ENCODE measurements around the gene RS1.

Gene RS1

GRCh38 chrX:18668071-18668835 lies 3.7 kb downstream of the RS1 start:
- DNase-seq, result no peak

GRCh38 chrX:18666614-18667013 lies 5.3 kb downstream of the RS1 start:
- no peak for DNase-seq

- DNase-seq, result no peak
Observed at GRCh38 chrX:18664947-18665346, 7.0 kb downstream of the RS1 start.

- no peak for DNase-seq
Observed at GRCh38 chrX:18661273-18661672, 10.6 kb downstream of the RS1 start.

GRCh38 chrX:18654875-18655836 lies 16.8 kb downstream of the RS1 start:
- DNase-seq, result no peak

GRCh38 chrX:18652636-18653035 lies 19.3 kb downstream of the RS1 start:
- DNase-seq, result no peak

- DNase-seq, result no peak
Observed at GRCh38 chrX:18650662-18651061, 21.2 kb downstream of the RS1 start.

- no peak for DNase-seq
Observed at GRCh38 chrX:18649498-18649951, 22.4 kb downstream of the RS1 start.

- no peak for DNase-seq
Observed at GRCh38 chrX:18647621-18648020, 24.3 kb downstream of the RS1 start.

GRCh38 chrX:18643853-18644252 lies 28.1 kb downstream of the RS1 start:
- DNase-seq, result no peak

GRCh38 chrX:18643243-18643642 lies 28.7 kb downstream of the RS1 start:
- no peak for DNase-seq

- DNase-seq, result no peak
Observed at GRCh38 chrX:18640686-18641085, 31.2 kb downstream of the RS1 start.

GRCh38 chrX:18639280-18639679 lies 32.6 kb downstream of the RS1 start:
- no peak for DNase-seq

GRCh38 chrX:18638398-18638797 lies 33.5 kb downstream of the RS1 start:
- no peak for DNase-seq

- no peak for DNase-seq
Observed at GRCh38 chrX:18630934-18631333, 41.0 kb downstream of the RS1 start.

GRCh38 chrX:18624599-18624998 lies 47.3 kb downstream of the RS1 start:
- DNase-seq, result no peak

GRCh38 chrX:18620349-18620748 lies 51.6 kb downstream of the RS1 start:
- DNase-seq, result no peak

GRCh38 chrX:18619288-18619687 lies 52.6 kb downstream of the RS1 start:
- DNase-seq, result no peak

GRCh38 chrX:18617407-18617750 lies 54.5 kb downstream of the RS1 start:
- no peak for DNase-seq

- no peak for DNase-seq
Observed at GRCh38 chrX:18616688-18617406, 55.1 kb downstream of the RS1 start.

- no peak for DNase-seq
Observed at GRCh38 chrX:18613930-18614639, 57.8 kb downstream of the RS1 start.

- no peak for DNase-seq
Observed at GRCh38 chrX:18607966-18608365, 63.9 kb downstream of the RS1 start.

GRCh38 chrX:18598413-18598812 lies 73.5 kb downstream of the RS1 start:
- no peak for DNase-seq
